ENCODE data around the gene LIPI. TPM values are rescaled to one million over a fixed set of nuclear protein-coding genes. Genes with fewer than 3 reads are reported as not detected.
"Not testable (repeated sequence)": the region's sequence is repeated elsewhere in the genome, so short reads cannot be mapped to it uniquely, and the experiment has no call there.

Gene LIPI
- total RNA-seq, 1 experiment from 2014 or later = not detected

DNA sequence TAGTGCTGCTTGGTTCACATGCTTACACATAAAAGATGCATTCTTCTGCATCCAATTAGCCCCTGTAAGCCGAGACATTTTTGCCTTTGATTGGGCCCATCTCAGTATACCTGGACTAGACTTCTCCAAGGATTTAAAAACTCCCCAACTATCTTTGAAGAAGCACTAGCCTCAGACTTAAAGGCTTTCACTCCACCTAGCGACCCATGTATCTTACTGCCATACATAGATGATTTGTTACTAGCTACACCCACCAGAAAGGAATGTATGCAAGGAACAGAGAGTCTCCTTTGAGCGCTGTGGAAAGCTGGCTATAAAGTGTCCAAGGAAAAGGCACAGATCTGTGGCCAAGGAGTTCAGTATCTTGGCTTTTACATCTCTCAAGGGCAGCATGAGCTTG lies 91.7 kb downstream of the LIPI start:
- peak; percentile 13 for DNase-seq (ENCODE audit: low read depth)

DNA sequence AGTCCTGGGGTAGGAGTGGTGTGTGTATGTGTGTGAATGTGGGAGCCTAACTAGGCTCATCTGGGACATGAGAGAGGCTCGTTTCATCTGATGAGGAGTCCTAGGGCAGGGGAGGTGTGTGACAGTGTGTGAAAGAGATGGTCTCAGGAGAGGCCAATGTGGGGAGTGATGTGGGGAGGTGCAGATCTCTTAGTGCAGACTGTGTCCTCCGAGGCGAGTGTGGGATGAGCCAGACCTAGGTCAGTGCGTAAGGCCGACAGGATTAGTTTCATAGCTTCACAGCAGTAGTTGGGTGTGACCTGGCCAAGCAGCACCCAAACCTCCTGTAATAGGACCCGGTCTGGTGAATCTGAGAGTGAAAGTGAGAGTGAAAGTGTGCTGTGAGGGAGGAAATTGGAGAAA lies 94.7 kb downstream of the LIPI start:
- DNase-seq (ENCODE audit: low read depth) = no peak

GRCh38 chr21:14115646-14116045 lies 95.1 kb downstream of the LIPI start:
- no peak for DNase-seq (ENCODE audit: low read depth)

DNA sequence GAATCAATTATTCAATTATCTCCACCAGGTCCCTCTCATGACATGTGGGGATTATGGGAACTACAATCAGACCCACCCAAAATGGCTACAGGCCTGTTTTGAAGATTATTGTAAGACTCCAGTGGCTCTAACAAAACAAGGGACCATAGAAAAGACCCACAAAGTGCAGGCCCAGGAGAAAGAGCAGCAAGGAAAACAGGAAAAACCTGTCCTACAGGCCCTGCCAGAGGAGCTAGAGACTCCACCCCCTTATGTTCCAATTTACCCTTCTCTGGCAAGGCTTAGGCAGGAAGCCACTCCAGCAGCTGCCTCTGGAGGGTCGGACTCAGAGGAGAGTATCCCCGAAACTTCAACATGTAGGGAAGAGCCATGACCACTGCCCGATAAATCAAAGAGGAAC lies 96.5 kb downstream of the LIPI start:
- no peak for DNase-seq (ENCODE audit: low read depth)

DNA sequence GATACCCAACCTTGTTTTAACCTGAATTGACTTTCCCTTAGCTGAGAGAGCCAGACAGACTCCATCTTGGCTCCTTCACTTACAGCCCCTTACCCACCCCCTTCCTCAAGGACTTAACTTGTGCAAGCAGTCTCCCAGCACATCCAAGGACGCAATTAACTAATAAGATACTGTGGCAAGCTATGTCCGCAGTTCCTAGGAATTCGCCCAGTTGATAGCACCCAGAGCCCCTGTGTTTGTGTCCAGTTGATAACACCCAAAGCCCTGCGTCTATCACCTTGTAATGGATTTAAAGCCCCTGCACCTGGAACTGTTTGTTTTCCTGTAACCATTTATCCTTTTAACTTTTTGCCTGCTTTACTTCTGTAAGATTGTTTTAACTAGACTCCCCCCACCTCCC lies 106.2 kb downstream of the LIPI start:
- not testable (repeated sequence) for DNase-seq (ENCODE audit: low read depth)

- DNase-seq (ENCODE audit: low read depth) = no peak
Measured at GRCh38 chr21:14099570-14099969, 111.2 kb downstream of the LIPI start.

DNA sequence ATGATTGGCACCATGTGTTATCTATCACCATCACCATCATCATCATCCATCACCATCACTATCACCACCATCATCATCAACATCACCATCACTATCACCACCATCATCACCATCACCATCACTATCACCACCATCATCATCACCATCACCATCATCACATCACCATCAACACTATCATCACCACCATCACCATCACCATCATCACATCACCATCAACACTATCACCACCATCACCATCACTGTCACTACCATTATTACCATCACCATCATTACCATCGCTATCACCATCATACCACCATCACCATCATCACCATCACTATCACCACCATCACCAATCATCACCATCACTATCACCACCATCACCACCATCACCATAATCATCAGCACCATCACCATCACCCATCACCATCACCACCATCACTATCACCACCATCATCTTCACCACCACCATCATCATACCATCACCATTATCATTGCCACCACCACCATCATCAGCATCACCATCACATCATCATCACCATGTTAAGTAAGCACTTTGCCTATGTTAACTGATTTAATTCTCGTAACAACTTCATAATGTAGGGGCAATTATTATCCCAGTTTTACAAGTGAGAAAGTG lies 112.8 kb downstream of the LIPI start:
- no peak for DNase-seq (ENCODE audit: low read depth)

GRCh38 chr21:14096577-14096976 lies 114.2 kb downstream of the LIPI start:
- DNase-seq (ENCODE audit: low read depth) = no peak

- no peak for DNase-seq (ENCODE audit: low read depth)
Measured at GRCh38 chr21:14096172-14096571, 114.6 kb downstream of the LIPI start.

DNA sequence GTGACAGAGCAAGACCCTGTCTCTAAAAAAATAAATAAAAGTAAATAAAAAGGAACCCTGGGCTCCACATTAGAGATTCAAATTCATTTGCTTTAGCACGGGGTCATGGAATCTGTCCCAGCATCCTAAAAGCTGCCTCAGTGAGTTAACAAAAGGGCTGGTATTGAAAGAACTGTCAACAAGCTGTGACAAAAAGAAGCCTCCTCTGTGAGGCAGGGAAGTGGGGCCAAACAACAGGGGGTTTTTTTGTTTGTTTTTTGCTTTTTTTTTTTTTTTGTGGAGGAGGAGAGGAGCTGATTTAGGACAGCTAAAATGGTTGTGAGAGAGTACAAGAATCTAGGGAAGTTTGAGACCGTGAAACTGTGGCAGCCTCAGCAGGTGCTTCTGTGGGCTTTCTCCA lies 115.7 kb downstream of the LIPI start:
- no peak for DNase-seq (ENCODE audit: low read depth)

- DNase-seq (ENCODE audit: low read depth) = no peak
Measured at GRCh38 chr21:14092834-14093560, 117.8 kb downstream of the LIPI start.

DNA sequence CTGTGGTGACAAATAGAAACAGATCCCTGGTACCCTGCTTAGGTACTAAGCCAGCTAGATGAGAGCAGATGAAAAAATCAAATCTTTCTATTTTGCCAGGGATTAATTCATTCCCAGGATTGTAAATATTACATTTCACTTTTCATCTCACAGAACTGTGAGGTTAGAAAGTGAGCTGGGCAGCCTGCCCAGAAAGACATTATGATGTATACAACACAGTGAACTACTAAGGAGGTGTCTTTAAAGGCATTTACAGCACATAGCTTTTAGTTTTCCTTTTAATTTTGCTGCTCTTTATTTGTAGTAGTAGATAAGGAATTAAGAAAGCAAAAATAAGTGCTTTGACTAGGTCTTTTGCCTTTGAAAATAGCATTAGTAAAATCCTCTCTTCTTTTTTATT lies 120.6 kb downstream of the LIPI start:
- DNase-seq (ENCODE audit: low read depth) = not testable (repeated sequence)

- no peak for DNase-seq (ENCODE audit: low read depth)
Measured at GRCh38 chr21:14088391-14088790, 122.4 kb downstream of the LIPI start.

GRCh38 chr21:14086553-14086952 lies 124.2 kb downstream of the LIPI start:
- no peak for DNase-seq (ENCODE audit: low read depth)

DNA sequence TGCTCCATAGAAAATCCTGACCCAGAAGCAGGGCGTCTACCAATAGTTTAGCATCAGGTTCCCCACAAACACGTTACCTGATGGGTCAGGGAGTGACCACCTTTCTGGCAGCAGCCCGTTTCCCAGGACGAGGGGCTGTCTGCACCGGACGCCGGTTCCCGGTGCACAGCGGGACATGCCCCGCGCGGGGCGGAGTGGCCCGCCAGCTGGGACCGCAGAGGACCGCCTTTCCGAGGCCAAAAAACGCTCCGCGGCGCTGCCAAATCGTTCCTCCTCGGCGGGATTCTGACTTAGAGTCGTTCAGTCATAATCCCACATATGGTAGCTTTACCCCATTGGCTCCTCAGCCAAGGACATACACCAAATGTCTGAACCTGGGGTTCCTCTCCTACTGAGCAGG lies 126.1 kb downstream of the LIPI start:
- DNase-seq (ENCODE audit: low read depth) = no peak

- no peak for DNase-seq (ENCODE audit: low read depth)
Measured at GRCh38 chr21:14084068-14084501, 126.7 kb downstream of the LIPI start.

- DNase-seq (ENCODE audit: low read depth) = no peak
Measured at GRCh38 chr21:14080764-14081096, 130.0 kb downstream of the LIPI start.

DNA sequence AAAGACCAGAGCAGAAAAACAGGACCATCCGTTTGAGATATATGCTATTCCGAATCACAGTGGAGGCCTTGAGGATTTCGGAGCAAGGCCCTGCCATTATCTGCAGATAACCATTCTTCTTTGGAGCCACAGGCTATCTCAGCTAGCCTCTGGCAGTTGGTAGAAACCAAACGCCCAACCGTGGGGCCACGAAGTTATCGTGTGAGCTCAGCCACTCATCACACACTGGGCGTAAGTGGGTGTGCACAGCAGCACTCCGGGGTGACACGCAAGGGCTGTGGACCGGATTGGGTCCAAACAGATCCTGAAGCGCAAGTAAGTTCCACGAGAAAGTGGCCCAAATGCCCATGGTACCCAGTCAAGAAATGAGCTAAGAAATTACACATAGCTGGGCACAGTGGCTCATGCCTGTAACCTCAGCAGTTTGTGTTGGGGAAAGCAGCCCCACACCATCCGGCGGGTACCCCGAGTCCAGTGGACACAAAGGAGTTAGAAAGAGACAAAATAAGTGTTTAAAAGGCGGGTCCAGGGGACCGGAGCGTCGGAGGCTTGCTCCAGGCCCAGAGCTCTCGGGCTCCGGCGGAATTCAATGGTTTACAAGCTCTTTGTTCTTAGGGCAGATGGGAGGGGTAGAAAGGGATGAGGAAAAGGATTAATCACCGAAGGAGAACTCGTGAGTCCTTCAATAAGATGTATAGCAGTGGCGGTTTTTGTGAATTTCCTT lies 130.6 kb downstream of the LIPI start:
- no peak for DNase-seq (ENCODE audit: low read depth)

DNA sequence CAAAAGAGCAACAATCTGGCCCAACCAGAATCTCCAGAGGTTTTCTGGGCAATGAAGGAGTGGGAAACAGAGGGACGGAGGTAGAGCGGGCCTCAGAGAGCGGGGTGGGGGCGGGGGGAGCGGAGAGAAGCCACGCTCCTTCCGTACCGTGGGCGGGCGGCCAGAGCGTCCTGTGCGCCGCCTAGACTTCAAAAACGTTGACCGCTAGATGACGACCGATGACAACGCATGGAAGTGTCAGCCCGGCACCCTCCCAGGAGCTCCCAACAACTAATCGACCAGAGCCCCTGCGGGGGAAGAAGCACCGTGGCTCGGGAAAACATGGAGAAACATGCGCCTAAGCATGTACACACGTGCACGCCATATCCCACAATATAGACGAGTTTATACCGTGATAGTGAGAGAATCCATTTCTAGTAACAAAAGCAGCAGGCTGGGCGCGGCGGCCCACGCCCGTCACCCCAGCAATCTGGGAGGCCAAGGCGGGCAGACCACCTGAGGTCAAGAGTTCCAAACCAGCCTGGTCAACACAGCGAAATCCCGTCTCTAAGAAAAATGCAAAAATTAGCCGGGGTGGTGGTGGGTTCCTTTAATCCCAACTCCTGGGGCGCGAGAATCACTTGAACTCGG lies 131.9 kb downstream of the LIPI start:
- DNase-seq (ENCODE audit: low read depth) = no peak

GRCh38 chr21:14076143-14076806 lies 134.5 kb downstream of the LIPI start:
- DNase-seq (ENCODE audit: low read depth) = no peak

GRCh38 chr21:14075346-14076142 lies 135.2 kb downstream of the LIPI start:
- no peak for DNase-seq (ENCODE audit: low read depth)

Measured in M059J (cell line).